Breast epithelium (tissue), 3 donors: ENCODE measurements around the gene FRMD4A.

Experiments used
- CTCF ChIP-seq, 3 donors: fragments of 450-650 bp; IDR thresholded peaks; one replicate each; pipeline ENCODE4 v1.5.1; 2016 to 2017; ENCODE audit warnings: antibody characterized with exemption in 3 of 3, mild to moderate bottlenecking in 3 of 3, moderate library complexity in 3 of 3
- POLR2A ChIP-seq: fragments of 450-650 bp; IDR thresholded peaks from one replicate; pipeline ENCODE4 v1.6.1; 2016; ENCODE audit warnings: antibody characterized with exemption, mild to moderate bottlenecking, moderate library complexity
- POLR2AphosphoS5 ChIP-seq, 3 donors: sonication (generic); formaldehyde crosslinking; IDR thresholded peaks; one replicate each; pipeline ENCODE4 v1.6.1; 2017; ENCODE audit warnings: antibody characterized with exemption in 3 of 3

- TF ChIP-seq CTCF (IDR thresholded peaks at IDR 0.05) (no peak), POLR2AphosphoS5 (IDR thresholded peaks at IDR 0.05) (no peak), POLR2A (no peak)
Measured at GRCh38 chr10:14355750-14356149, 25.0 kb upstream of the FRMD4A start.
